Astrocyte (in vitro differentiated cells and primary cell): Measurements from ENCODE around the gene CREB5. TPM values are rescaled to one million over a fixed set of nuclear protein-coding genes. Genes with fewer than 3 reads are reported as not detected.

ENCODE experiments used
- DNase-seq: peaks from one replicate; pipeline ENCODE4 v3.0.0-alpha.2; 2010; ENCODE audit warnings: low read depth
- FAIRE-seq: peaks from 2 replicates; lab custom pipeline; 2011; peaks lifted over from hg19 to GRCh38; lab: Jason Lieb, UNC
- H2AFZ ChIP-seq: 2 replicates; pipeline ENCODE4 v1.6.0; 2012; ENCODE audit warnings: low read depth, low read length, inconsistent platforms
- H3K27ac ChIP-seq: 2 replicates; pipeline ENCODE4 v1.5.1; 2011; ENCODE audit warnings: low read depth, low read length, inconsistent platforms
- H3K27me3 ChIP-seq: 2 replicates; pipeline ENCODE4 v1.6.0; 2011; ENCODE audit warnings: low read length, inconsistent platforms; ENCODE audit not compliant: insufficient read depth
- H3K36me3 ChIP-seq: 2 replicates; pipeline ENCODE4 v1.5.1; 2011; ENCODE audit warnings: low read length, inconsistent platforms; ENCODE audit not compliant: insufficient read depth
- H3K4me1 ChIP-seq: 2 replicates; pipeline ENCODE4 v1.5.1; 2011; ENCODE audit warnings: low read length, inconsistent platforms; ENCODE audit not compliant: insufficient read depth
- H3K4me2 ChIP-seq: 2 replicates; pipeline ENCODE4 v1.6.0; 2012; ENCODE audit warnings: low read length, inconsistent platforms
- H3K4me3 ChIP-seq: 2 replicates; pipeline ENCODE4 v1.5.1; 2011; ENCODE audit warnings: low read depth, mild to moderate bottlenecking, low read length, inconsistent platforms; ENCODE audit not compliant: insufficient read depth
- H3K79me2 ChIP-seq: 2 replicates; pipeline ENCODE4 v1.6.0; 2012; ENCODE audit warnings: mild to moderate bottlenecking, low read length, inconsistent platforms; ENCODE audit not compliant: insufficient read depth
- H3K9ac ChIP-seq: 2 replicates; pipeline ENCODE4 v1.6.0; 2012; ENCODE audit warnings: mild to moderate bottlenecking, low read length, inconsistent platforms
- H3K9me3 ChIP-seq: 2 replicates; pipeline ENCODE4 v1.5.1; 2012; ENCODE audit warnings: low read depth, mild to moderate bottlenecking, low read length, inconsistent platforms; ENCODE audit not compliant: insufficient read depth
- H4K20me1 ChIP-seq: 2 replicates; pipeline ENCODE4 v1.6.0; 2012; ENCODE audit warnings: low read length, inconsistent platforms; ENCODE audit not compliant: insufficient read depth
- H3K27ac Mint-ChIP-seq: one replicate; pipeline ENCODE4 v1.8.0; 2021; ENCODE audit warnings: mild to moderate bottlenecking, mixed read lengths; ENCODE audit not compliant: unreplicated experiment
- H3K27me3 Mint-ChIP-seq: one replicate; pipeline ENCODE4 v1.8.0; 2021; ENCODE audit warnings: low read depth, mixed read lengths; ENCODE audit not compliant: unreplicated experiment
- H3K36me3 Mint-ChIP-seq: one replicate; pipeline ENCODE4 v1.8.0; 2021; ENCODE audit warnings: low read depth, mixed read lengths; ENCODE audit not compliant: unreplicated experiment
- H3K4me1 Mint-ChIP-seq: one replicate; pipeline ENCODE4 v1.8.0; 2021; ENCODE audit warnings: low read depth, mixed read lengths; ENCODE audit not compliant: unreplicated experiment
- H3K4me3 Mint-ChIP-seq: one replicate; pipeline ENCODE4 v1.8.0; 2021; ENCODE audit warnings: mild to moderate bottlenecking, moderate library complexity, mixed read lengths; ENCODE audit not compliant: unreplicated experiment
- H3K9me3 Mint-ChIP-seq: one replicate; pipeline ENCODE4 v1.8.0; 2021; ENCODE audit warnings: mild to moderate bottlenecking, mixed read lengths; ENCODE audit not compliant: unreplicated experiment
- CTCF ChIP-seq: IDR thresholded peaks from 2 replicates; pipeline ENCODE4 v1.5.1; 2011; ENCODE audit warnings: low read depth, mild to moderate bottlenecking, inconsistent platforms, low read length, moderate library complexity; ENCODE audit not compliant: insufficient read depth
- EZH2 ChIP-seq: IDR thresholded peaks from 2 replicates; pipeline ENCODE4 v1.6.1; 2012; ENCODE audit warnings: mild to moderate bottlenecking, low read length, inconsistent platforms; ENCODE audit not compliant: insufficient read depth
- total RNA-seq: library from RNA; stranded (reverse); gene quantifications from 2 replicates; pipeline ENCODE4 v1.2.1, GENCODE V29; 2021

Gene CREB5
- total RNA-seq, 1 donor from 2014 or later = 25.4 TPM

- Mint-ChIP-seq H3K4me1 (peaks cover 9% of the 10 kb centered on the region), H3K36me3 (peaks cover 2% of the 10 kb centered on the region), H3K4me3 (no peak overlapping the region), H3K27ac (peak overlapping the region; percentile 55), H3K9me3 (no peaks in the 10 kb centered on the region), H3K27me3 (peaks cover 3% of the 10 kb centered on the region)
- no peaks in the 10 kb centered on the region for H3K36me3 ChIP-seq
- peaks cover 6% of the 10 kb centered on the region for H3K4me1 ChIP-seq
- H4K20me1 ChIP-seq = no peaks in the 10 kb centered on the region
- no peaks in the 10 kb centered on the region for H3K9me3 ChIP-seq
- no peak overlapping the region for H3K27ac ChIP-seq
- H2AFZ ChIP-seq = no peak overlapping the region
- no peak for FAIRE-seq
- DNase-seq = peak; percentile 36
- no peaks in the 10 kb centered on the region for H3K27me3 ChIP-seq
- H3K9ac ChIP-seq = no peak overlapping the region
- H3K79me2 ChIP-seq = no peaks in the 10 kb centered on the region
- no peak overlapping the region for H3K4me3 ChIP-seq
- no peak for TF ChIP-seq EZH2
- TF ChIP-seq CTCF = no peak
- no peak overlapping the region for H3K4me2 ChIP-seq
Measured at GRCh38 chr7:28509251-28510025, 97.1 kb downstream of the CREB5 start.

GRCh38 chr7:28510026-28510369 lies 97.7 kb downstream of the CREB5 start:
- Mint-ChIP-seq H3K9me3 (no peaks in the 10 kb centered on the region), H3K27me3 (peaks cover 3% of the 10 kb centered on the region), H3K27ac (no peak overlapping the region), H3K4me1 (peaks cover 11% of the 10 kb centered on the region), H3K4me3 (no peak overlapping the region), H3K36me3 (peaks cover 2% of the 10 kb centered on the region)
- Histone ChIP-seq H3K4me2 (no peak overlapping the region), H3K4me1 (peaks cover 6% of the 10 kb centered on the region), H3K27ac (no peak overlapping the region), H3K4me3 (no peak overlapping the region), H2AFZ (no peak overlapping the region), H3K9me3 (no peaks in the 10 kb centered on the region), H4K20me1 (no peaks in the 10 kb centered on the region), H3K36me3 (no peaks in the 10 kb centered on the region), H3K79me2 (no peaks in the 10 kb centered on the region), H3K9ac (no peak overlapping the region), H3K27me3 (no peaks in the 10 kb centered on the region)
- TF ChIP-seq CTCF (no peak), EZH2 (no peak)
- no peak for FAIRE-seq
- no peak for DNase-seq

DNA sequence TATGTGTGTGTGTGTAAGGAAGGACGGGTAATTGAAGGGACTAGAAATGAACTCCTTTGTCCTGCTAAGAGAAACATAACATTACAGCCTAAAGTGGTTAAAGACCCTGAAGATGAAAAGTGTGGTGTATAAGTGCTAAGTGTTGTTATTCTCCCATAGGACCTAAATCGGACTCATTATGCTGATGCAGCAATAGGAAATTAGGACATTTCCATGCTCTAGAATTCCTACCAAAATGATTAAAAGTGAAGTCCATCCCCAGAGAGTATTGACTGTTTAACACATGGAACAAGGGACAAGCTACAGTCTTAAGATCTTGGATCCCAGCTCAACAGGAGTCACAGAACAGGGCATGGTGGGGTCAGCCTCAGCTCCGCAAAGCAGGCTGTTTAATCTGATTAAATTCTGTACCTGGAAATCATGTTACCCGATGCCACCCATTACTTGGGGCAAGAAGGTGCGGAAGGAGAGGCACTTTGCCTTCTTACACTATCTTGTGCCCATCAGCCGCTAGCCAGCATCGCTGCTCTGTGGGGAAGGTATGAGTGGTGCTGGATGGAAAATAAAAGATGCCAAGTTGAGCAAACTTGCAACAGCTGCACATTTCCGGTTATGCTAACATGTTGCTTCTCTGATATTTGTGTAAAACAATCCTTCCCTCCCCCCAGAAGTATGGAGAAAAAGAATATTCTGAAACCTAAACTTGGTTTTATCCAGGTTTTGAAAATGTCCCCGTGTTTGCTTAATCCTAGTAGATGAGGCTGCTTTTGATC lies 100.5 kb downstream of the CREB5 start:
- H3K27ac Mint-ChIP-seq = no peak overlapping the region
- Histone ChIP-seq H3K27ac (no peak overlapping the region), H3K9me3 (no peaks in the 10 kb centered on the region), H3K36me3 (no peaks in the 10 kb centered on the region), H3K4me3 (no peak overlapping the region), H3K9ac (no peak overlapping the region), H3K4me2 (no peak overlapping the region), H3K4me1 (peaks cover 6% of the 10 kb centered on the region), H3K27me3 (no peaks in the 10 kb centered on the region), H2AFZ (no peak overlapping the region), H4K20me1 (no peaks in the 10 kb centered on the region), H3K79me2 (no peaks in the 10 kb centered on the region)
- H3K36me3 Mint-ChIP-seq = peaks cover 2% of the 10 kb centered on the region
- H3K4me3 Mint-ChIP-seq = no peak overlapping the region
- no peak for DNase-seq
- peaks cover 22% of the 10 kb centered on the region for H3K4me1 Mint-ChIP-seq
- FAIRE-seq = no peak
- no peak for TF ChIP-seq EZH2
- TF ChIP-seq CTCF = no peak
- H3K27me3 Mint-ChIP-seq = peaks cover 3% of the 10 kb centered on the region
- H3K9me3 Mint-ChIP-seq = no peaks in the 10 kb centered on the region
